ENCODE data around the gene PGAP6.
"Not testable (repeated sequence)": the region's sequence is repeated elsewhere in the genome, so short reads cannot be mapped to it uniquely, and the experiment has no call there.

DNA sequence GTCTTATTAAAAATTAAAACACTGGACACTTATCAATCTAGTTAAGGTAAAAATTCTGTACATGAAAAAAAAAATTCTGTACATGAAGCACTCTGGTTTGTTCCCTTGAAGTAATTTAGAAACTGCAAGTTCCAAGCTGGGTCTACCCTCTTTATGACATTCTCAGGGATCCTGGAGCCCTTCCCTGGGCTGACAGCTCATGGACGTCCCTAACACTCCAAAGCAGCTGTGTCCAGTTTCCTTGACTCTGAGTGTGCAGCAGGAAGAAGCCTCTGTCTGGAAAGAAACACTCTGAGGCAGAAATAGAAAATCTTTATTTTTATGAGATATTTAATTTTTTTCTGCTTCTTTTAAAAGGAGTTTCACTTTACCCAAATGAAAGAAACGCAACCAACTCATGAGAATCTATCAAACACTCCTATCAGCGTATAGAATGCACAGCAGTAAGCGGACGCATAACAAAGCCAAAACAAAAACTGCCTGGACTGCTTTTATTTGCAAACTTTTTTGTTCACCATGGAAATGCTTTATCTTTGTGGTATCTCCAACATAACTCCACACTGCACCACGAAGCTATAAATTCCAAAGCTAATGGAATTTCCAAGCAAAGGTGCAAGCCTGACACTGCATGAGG lies 50.5 kb downstream of the PGAP6 start:
- TF ChIP-seq POLR2A (IDR thresholded peaks at IDR 0.05): not testable (repeated sequence)
- TF ChIP-seq, protein P1, sequence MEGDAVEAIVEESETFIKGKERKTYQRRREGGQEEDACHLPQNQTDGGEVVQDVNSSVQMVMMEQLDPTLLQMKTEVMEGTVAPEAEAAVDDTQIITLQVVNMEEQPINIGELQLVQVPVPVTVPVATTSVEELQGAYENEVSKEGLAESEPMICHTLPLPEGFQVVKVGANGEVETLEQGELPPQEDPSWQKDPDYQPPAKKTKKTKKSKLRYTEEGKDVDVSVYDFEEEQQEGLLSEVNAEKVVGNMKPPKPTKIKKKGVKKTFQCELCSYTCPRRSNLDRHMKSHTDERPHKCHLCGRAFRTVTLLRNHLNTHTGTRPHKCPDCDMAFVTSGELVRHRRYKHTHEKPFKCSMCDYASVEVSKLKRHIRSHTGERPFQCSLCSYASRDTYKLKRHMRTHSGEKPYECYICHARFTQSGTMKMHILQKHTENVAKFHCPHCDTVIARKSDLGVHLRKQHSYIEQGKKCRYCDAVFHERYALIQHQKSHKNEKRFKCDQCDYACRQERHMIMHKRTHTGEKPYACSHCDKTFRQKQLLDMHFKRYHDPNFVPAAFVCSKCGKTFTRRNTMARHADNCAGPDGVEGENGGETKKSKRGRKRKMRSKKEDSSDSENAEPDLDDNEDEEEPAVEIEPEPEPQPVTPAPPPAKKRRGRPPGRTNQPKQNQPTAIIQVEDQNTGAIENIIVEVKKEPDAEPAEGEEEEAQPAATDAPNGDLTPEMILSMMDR (IDR thresholded peaks at IDR 0.05): not testable (repeated sequence)
